Transverse colon (tissue), 4 donors: ENCODE measurements around the gene MDH2. TPM values are rescaled to one million over a fixed set of nuclear protein-coding genes. Genes with fewer than 3 reads are reported as not detected.

Experiments
- DNase-seq: peaks from one replicate; pipeline ENCODE4 v3.0.0-alpha.2; 2019
- H3K27ac ChIP-seq, 4 donors: fragments of 200-600 bp; sonication (generic); 2 replicates each; pipeline ENCODE4 v1.5.1; 2016 to 2018; ENCODE audit warnings: inconsistent platforms in 4 of 4
- H3K27me3 ChIP-seq: fragments of 200-600 bp; sonication (generic); 2 replicates; pipeline ENCODE4 v1.5.1; 2017; ENCODE audit warnings: inconsistent platforms
- H3K36me3 ChIP-seq, 4 donors: fragments of 200-600 bp; sonication (generic); 2 replicates each; pipeline ENCODE4 v1.5.1; 2017 to 2019; ENCODE audit warnings: inconsistent platforms in 4 of 4
- H3K4me1 ChIP-seq, 4 donors: fragments of 200-600 bp; sonication (generic); 2 replicates each; pipeline ENCODE4 v1.5.1; 2017 to 2020; ENCODE audit warnings: inconsistent platforms in 4 of 4
- H3K4me3 ChIP-seq, 4 donors: fragments of 200-600 bp; sonication (generic); 1 replicate in 1 of 4; 2 replicates in 3 of 4; pipeline versions ENCODE4 v1.5.1 to v1.6.1; 2017 to 2019; ENCODE audit warnings: inconsistent platforms in 4 of 4
- H3K9me3 ChIP-seq, 2 donors: fragments of 200-600 bp; sonication (generic); 2 replicates each; pipeline ENCODE4 v1.5.1; 2017 to 2019; ENCODE audit warnings: inconsistent platforms in 2 of 2
- EP300 ChIP-seq: sonication (generic); formaldehyde crosslinking; IDR thresholded peaks from one replicate; pipeline ENCODE4 v1.6.1; 2017; ENCODE audit warnings: antibody characterized with exemption, low read depth
- POLR2A ChIP-seq: fragments of 450-650 bp; IDR thresholded peaks from one replicate; pipeline ENCODE4 v1.6.1; 2016; ENCODE audit warnings: antibody characterized with exemption, mild to moderate bottlenecking, moderate library complexity
- POLR2AphosphoS5 ChIP-seq, 3 donors: sonication (generic); formaldehyde crosslinking; IDR thresholded peaks; one replicate each; pipeline ENCODE4 v1.6.1; 2016; ENCODE audit warnings: antibody characterized with exemption in 3 of 3
- WGBS, 2 donors: methylation state at CpG; one replicate each; pipeline ENCODE4 v1.1.5; 2018; ENCODE audit warnings: low coverage in 1 of 2; 5-methylcytosine and 5-hydroxymethylcytosine counted together
- in situ Hi-C, 4 donors: fragments of 200-750 bp; cut with MboI; loops; one replicate each; pipeline versions ENCODE4 v1.15.0 to v1.15.1; 2017; ENCODE audit warnings: low sequenced_read_pairs in 3 of 4, low pct_ligation_motif_present in 1 of 4, low pct_unique_long_range_greater_than_20kb in 1 of 4
- intact Hi-C: fragments of 100-400 bp; cut with DNase I; formaldehyde crosslinking; loops from one replicate; pipeline ENCODE4 v1.15.1; 2023; ENCODE audit warnings: low total_unique reads
- total RNA-seq, 4 donors: library from RNA; depleted of rRNA; stranded (reverse); fragments of >200 nt; gene quantifications; one replicate each; pipeline ENCODE4 v1.1.0, GENCODE V29; 2016
- TF ChIP-seq, protein P1 (sequence below), 5 experiments: fragments of 200-600 bp in 3 of 5; fragments of 450-650 bp in 2 of 5; sonication (generic) in 3 of 5; IDR thresholded peaks; 1 replicate in 2 of 5; 2 replicates in 3 of 5; pipeline ENCODE4 v1.5.1; 2016 to 2017; ENCODE audit warnings: antibody characterized with exemption in 5 of 5, inconsistent platforms in 3 of 5, mild to moderate bottlenecking in 2 of 5, moderate library complexity in 1 of 5

Gene MDH2
- total RNA-seq, 4 donors from 2014 or later = 144 to 308 (median 152) TPM

DNA sequence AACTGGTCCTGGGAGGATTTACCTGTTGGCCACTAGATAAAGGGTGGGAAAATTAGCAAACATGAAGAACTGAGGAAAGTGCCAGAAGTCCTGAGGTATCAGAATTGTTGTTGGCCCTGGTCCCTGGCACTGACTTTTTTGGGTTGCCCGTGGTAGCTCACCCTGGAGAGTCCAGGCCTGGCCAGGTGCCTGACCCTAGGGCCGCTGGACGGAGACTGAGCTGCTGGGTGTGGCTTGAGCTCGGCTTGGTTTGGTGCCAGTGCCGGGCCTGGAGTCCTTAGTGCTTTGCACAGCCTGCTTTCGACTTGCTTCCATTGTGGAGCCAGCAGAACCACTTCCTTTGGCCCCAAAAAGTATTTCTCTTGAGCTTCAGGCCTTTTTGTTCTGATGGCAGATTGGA, 12.9 kb downstream of the MDH2 start:
- in situ Hi-C loops (no loop called here), intact Hi-C loops (no loop called here)
- no peaks in the 10 kb centered on the region for H3K27me3 ChIP-seq
- WGBS, 2 donors = 91% methylated on average over 6 of the region's 6 CpGs; no CpG with 5 or more reads in 1 of the 2 donors
- H3K36me3 ChIP-seq = peaks cover 0 to 65% (median 30%) of the 10 kb centered on the region in 4 donors
- no peak for TF ChIP-seq POLR2A
- DNase-seq = no peak
- no peaks in the 10 kb centered on the region for H3K9me3 ChIP-seq
- H3K4me3 ChIP-seq = no peak overlapping the region
- peaks cover 3 to 20% (median 6%) of the 10 kb centered on the region in 4 donors for H3K4me1 ChIP-seq
- H3K27ac ChIP-seq = no peak overlapping the region

DNA sequence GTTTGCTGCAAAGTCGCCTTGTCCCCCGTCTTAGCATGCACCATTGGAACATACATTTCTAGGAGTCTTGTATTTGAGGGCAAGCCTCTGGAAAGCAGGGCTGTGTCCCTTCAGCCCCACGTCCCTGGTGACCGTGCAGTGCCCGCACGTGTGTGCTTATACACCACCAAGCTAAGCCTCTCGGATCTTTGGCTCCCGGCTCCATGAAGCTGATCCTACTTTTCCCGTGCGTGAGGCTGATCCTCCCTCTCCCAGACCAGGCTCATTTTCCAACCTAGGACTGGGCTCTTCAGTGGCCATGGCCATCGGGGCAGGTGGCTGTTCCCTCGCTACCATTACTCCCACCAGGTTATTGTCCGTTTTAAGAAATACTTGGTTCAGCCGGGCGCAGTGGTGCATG, 14.3 kb downstream of the MDH2 start:
- TF ChIP-seq, protein P1, sequence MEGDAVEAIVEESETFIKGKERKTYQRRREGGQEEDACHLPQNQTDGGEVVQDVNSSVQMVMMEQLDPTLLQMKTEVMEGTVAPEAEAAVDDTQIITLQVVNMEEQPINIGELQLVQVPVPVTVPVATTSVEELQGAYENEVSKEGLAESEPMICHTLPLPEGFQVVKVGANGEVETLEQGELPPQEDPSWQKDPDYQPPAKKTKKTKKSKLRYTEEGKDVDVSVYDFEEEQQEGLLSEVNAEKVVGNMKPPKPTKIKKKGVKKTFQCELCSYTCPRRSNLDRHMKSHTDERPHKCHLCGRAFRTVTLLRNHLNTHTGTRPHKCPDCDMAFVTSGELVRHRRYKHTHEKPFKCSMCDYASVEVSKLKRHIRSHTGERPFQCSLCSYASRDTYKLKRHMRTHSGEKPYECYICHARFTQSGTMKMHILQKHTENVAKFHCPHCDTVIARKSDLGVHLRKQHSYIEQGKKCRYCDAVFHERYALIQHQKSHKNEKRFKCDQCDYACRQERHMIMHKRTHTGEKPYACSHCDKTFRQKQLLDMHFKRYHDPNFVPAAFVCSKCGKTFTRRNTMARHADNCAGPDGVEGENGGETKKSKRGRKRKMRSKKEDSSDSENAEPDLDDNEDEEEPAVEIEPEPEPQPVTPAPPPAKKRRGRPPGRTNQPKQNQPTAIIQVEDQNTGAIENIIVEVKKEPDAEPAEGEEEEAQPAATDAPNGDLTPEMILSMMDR (IDR thresholded peaks at IDR 0.05) = no peak
- no peak for TF ChIP-seq POLR2AphosphoS5 (IDR thresholded peaks at IDR 0.05)
- TF ChIP-seq POLR2A = no peak
- no peak for TF ChIP-seq EP300
- H3K27me3 ChIP-seq = no peaks in the 10 kb centered on the region
- intact Hi-C loops = no loop called here
- peaks cover 0 to 79% (median 35%) of the 10 kb centered on the region in 4 donors for H3K36me3 ChIP-seq
- in situ Hi-C loops = no loop called here
- H3K4me1 ChIP-seq = peaks cover 3 to 13% (median 4%) of the 10 kb centered on the region in 4 donors
- no peaks in the 10 kb centered on the region for H3K9me3 ChIP-seq
- H3K4me3 ChIP-seq = no peak overlapping the region
- 96 to 100% methylated on average over 2 to 15 of the region's 15 CpGs for WGBS, 2 donors
- no peak for DNase-seq
- H3K27ac ChIP-seq = no peak overlapping the region

DNA sequence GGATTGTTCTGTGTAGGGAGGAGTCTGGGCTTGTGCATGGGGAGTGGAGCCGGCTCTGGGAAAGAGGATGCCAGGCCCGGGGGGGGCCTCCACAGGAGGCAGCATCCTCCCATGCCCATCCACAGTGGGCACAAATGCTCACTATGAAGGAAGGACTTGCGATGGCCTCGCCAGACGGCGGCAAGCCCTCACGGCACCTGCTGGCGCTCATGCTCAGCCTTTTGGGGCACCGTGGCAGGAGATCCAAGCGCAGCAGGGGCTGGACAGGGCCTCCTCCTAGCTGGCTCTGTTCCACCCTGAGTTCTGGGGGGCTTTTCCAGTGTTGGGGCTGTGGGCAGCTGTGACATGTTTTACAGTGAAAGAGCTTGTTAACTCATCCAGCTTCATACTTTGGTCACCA, 15.2 kb downstream of the MDH2 start:
- H3K27ac ChIP-seq = no peak overlapping the region
- TF ChIP-seq EP300 = no peak
- no peak for TF ChIP-seq POLR2A
- TF ChIP-seq POLR2AphosphoS5 (IDR thresholded peaks at IDR 0.05) = no peak
- TF ChIP-seq, protein P1 (IDR thresholded peaks at IDR 0.05) = no peak
- no peaks in the 10 kb centered on the region for H3K9me3 ChIP-seq
- no peak overlapping the region for H3K4me3 ChIP-seq
- DNase-seq = no peak
- in situ Hi-C loops (no loop called here), intact Hi-C loops (no loop called here)
- WGBS, 2 donors = 92% methylated on average over 8 of the region's 10 CpGs; no CpG with 5 or more reads in 1 of the 2 donors
- H3K36me3 ChIP-seq = peaks cover 0 to 74% (median 33%) of the 10 kb centered on the region in 4 donors
- peaks cover 3 to 5% (median 4%) of the 10 kb centered on the region in 4 donors for H3K4me1 ChIP-seq
- H3K27me3 ChIP-seq = no peaks in the 10 kb centered on the region

DNA sequence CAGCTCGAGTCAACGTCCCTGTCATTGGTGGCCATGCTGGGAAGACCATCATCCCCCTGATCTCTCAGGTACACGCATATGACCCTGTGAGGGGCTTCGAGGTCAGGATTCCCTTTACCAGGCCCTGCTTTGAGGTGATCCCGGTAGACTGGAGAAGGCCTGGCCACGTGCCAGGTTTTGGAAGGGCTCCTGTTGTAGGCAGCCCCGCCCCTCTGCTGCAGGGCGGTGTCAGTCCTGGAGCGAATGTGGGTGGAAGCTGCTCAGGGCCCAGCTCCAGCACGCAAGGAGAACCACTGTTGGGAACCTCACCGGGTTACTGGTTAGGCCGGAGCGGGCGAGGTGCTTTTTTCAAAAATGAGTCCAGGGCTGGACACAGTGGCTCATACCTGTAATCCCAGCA, 15.6 kb downstream of the MDH2 start:
- intact Hi-C loops (no loop called here), in situ Hi-C loops (no loop called here)
- WGBS, 2 donors = 77% methylated on average over 14 of the region's 14 CpGs; no CpG with 5 or more reads in 1 of the 2 donors
- Histone ChIP-seq H3K9me3 (no peaks in the 10 kb centered on the region), H3K36me3 (peaks cover 0 to 70% (median 32%) of the 10 kb centered on the region in 4 donors), H3K27me3 (no peaks in the 10 kb centered on the region), H3K27ac (no peak overlapping the region), H3K4me3 (no peak overlapping the region), H3K4me1 (peaks cover 3 to 5% (median 4%) of the 10 kb centered on the region in 4 donors)
- peak; percentile 85 for DNase-seq
- TF ChIP-seq POLR2A (no peak), POLR2AphosphoS5 (IDR thresholded peaks at IDR 0.05) (no peak), EP300 (no peak)
- TF ChIP-seq, protein P1 (IDR thresholded peaks at IDR 0.05) = no peak
